Peyer's patch (tissue), 4 donors: Measurements from ENCODE around the gene STK39.
A peak's percentile ranks its signal among the peaks of the same experiment; 100 is the strongest.

Source experiments
- CTCF ChIP-seq, 6 experiments: fragments of 450-650 bp in 4 of 6; fragments of 200-600 bp in 2 of 6; sonication (generic) in 1 of 6; IDR thresholded peaks; one replicate each; pipeline ENCODE4 v1.5.1; 2017 to 2019; ENCODE audit warnings: antibody characterized with exemption in 6 of 6, mild to moderate bottlenecking in 3 of 6, moderate library complexity in 1 of 6
- POLR2A ChIP-seq, 2 donors: fragments of 450-650 bp; IDR thresholded peaks; one replicate each; pipeline ENCODE4 v1.5.1; 2017; ENCODE audit warnings: antibody characterized with exemption in 2 of 2, mild to moderate bottlenecking in 2 of 2, moderate library complexity in 2 of 2

DNA sequence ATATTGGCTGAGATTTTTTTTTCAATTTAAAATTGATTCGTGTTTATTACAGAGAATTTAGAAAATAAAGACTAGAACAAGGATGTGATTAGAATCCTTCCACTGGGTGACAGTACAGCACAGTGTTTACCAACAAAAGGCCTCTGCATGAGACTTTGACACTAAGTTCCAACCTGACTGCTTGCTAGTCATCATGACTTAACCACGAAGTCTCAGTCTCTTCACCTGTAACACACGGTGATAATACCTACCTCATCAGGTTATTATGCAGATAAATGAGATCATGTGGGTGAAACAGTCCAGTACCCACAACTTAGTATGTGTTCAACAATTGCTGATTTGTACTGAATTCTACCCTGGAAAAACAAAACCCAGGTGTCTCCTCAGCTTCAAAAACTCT is 151.2 kb downstream of the STK39 start:
- TF ChIP-seq CTCF (IDR thresholded peaks at IDR 0.05) (peak in 2 of 6 experiments; percentile 7 to 12), POLR2A (IDR thresholded peaks at IDR 0.05) (no peak)
